Right lobe of liver (tissue), 4 donors: Measurements from ENCODE around the gene MAP1LC3B.

ENCODE experiments used
- POLR2A ChIP-seq: fragments of 450-650 bp; IDR thresholded peaks from one replicate; pipeline ENCODE4 v1.6.1; 2017; ENCODE audit warnings: antibody characterized with exemption, mild to moderate bottlenecking
- TF ChIP-seq, protein P1 (sequence below), 4 donors: fragments of 200-600 bp in 3 of 4; fragments of 450-650 bp in 1 of 4; IDR thresholded peaks; one replicate each; pipeline versions ENCODE4 v1.5.1 to v1.8.0; 2016 to 2022; ENCODE audit warnings: antibody characterized with exemption in 4 of 4, mild to moderate bottlenecking in 2 of 4
- donor health status: DM: no; HTN: no; CAD: no.
- donor health status: DM: no; HTN: no; CAD: no.
- donor health status: DM: no; HTN: yes; CAD: no.

DNA sequence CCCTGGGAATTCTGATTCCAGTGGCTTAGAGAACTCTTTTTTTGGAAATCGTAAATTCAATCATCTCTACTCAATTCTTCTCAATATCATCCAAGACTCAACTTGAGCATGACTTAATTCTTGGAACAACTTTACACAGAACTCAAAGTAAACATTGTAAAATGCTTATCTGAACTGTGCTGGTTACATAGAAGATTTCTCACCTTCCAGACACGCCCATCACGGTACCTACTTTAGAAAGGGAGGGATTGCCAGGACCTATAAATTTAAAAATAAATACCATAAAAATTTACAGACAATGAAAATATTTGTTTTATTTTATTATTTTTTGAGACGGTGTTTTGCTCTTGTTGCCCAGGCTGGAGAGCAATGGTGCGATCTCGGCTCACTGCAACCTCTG, 26.5 kb downstream of the MAP1LC3B start:
- TF ChIP-seq, protein P1, sequence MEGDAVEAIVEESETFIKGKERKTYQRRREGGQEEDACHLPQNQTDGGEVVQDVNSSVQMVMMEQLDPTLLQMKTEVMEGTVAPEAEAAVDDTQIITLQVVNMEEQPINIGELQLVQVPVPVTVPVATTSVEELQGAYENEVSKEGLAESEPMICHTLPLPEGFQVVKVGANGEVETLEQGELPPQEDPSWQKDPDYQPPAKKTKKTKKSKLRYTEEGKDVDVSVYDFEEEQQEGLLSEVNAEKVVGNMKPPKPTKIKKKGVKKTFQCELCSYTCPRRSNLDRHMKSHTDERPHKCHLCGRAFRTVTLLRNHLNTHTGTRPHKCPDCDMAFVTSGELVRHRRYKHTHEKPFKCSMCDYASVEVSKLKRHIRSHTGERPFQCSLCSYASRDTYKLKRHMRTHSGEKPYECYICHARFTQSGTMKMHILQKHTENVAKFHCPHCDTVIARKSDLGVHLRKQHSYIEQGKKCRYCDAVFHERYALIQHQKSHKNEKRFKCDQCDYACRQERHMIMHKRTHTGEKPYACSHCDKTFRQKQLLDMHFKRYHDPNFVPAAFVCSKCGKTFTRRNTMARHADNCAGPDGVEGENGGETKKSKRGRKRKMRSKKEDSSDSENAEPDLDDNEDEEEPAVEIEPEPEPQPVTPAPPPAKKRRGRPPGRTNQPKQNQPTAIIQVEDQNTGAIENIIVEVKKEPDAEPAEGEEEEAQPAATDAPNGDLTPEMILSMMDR (IDR thresholded peaks at IDR 0.05), result no peak
- TF ChIP-seq POLR2A, result no peak
